ENCODE data around the gene OR5K2. TPM values are rescaled to one million over a fixed set of nuclear protein-coding genes. Genes with fewer than 3 reads are reported as not detected.

The OR5K2 gene
- total and polyA plus RNA-seq, 10 of the 15 experiments (the other 5 are each of a cell fraction or from before 2014, with no cell fraction given), result 0.12 TPM; not detected in 9

GRCh38 chr3:98540346-98540745 lies 42.9 kb downstream of the OR5K2 start (continued):
- TF ChIP-seq HSF1 (IDR thresholded peaks at IDR 0.05; ENCODE audit: low read depth, low read length) (no peak), ZNF207 (IDR thresholded peaks at IDR 0.05; ENCODE audit: borderline replicate concordance) (no peak), WRNIP1 (IDR thresholded peaks at IDR 0.05; ENCODE audit: borderline replicate concordance, low read depth, low read length) (no peak), MYC (IDR thresholded peaks at IDR 0.05; ENCODE audit: insufficient read depth, insufficient read length, insufficient replicate concordance, low read length, severe bottlenecking) (no peak), FOXK2 (IDR thresholded peaks at IDR 0.05) (no peak), TCF7 (IDR thresholded peaks at IDR 0.05; ENCODE audit: borderline replicate concordance) (peak; percentile 37; the same call in 1 of the 2 replicates), ZNF274 (IDR thresholded peaks at IDR 0.05; ENCODE audit: insufficient read depth, insufficient read length) (no peak), NR2C2 (IDR thresholded peaks at IDR 0.05; ENCODE audit: borderline replicate concordance, control insufficient read depth, insufficient read length, low read depth) (no peak), MXI1 (IDR thresholded peaks at IDR 0.05; ENCODE audit: low read depth, low read length) (peak; percentile 79), TBL1XR1 (IDR thresholded peaks at IDR 0.05; ENCODE audit: low read depth, low read length) (peak; percentile 88), ZBTB11 (CRISPR knock-in tag; IDR thresholded peaks at IDR 0.05) (no peak), POU2F2 (IDR thresholded peaks at IDR 0.05; ENCODE audit: borderline replicate concordance, low read depth, low read length) (peak; percentile 83; the same call in 2 of the 3 replicates)
- TF ChIP-seq, protein P1, sequence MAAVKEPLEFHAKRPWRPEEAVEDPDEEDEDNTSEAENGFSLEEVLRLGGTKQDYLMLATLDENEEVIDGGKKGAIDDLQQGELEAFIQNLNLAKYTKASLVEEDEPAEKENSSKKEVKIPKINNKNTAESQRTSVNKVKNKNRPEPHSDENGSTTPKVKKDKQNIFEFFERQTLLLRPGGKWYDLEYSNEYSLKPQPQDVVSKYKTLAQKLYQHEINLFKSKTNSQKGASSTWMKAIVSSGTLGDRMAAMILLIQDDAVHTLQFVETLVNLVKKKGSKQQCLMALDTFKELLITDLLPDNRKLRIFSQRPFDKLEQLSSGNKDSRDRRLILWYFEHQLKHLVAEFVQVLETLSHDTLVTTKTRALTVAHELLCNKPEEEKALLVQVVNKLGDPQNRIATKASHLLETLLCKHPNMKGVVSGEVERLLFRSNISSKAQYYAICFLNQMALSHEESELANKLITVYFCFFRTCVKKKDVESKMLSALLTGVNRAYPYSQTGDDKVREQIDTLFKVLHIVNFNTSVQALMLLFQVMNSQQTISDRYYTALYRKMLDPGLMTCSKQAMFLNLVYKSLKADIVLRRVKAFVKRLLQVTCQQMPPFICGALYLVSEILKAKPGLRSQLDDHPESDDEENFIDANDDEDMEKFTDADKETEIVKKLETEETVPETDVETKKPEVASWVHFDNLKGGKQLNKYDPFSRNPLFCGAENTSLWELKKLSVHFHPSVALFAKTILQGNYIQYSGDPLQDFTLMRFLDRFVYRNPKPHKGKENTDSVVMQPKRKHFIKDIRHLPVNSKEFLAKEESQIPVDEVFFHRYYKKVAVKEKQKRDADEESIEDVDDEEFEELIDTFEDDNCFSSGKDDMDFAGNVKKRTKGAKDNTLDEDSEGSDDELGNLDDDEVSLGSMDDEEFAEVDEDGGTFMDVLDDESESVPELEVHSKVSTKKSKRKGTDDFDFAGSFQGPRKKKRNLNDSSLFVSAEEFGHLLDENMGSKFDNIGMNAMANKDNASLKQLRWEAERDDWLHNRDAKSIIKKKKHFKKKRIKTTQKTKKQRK (IDR thresholded peaks at IDR 0.05; ENCODE audit: low read depth, low read length), result no peak
- TF ChIP-seq, protein P2, sequence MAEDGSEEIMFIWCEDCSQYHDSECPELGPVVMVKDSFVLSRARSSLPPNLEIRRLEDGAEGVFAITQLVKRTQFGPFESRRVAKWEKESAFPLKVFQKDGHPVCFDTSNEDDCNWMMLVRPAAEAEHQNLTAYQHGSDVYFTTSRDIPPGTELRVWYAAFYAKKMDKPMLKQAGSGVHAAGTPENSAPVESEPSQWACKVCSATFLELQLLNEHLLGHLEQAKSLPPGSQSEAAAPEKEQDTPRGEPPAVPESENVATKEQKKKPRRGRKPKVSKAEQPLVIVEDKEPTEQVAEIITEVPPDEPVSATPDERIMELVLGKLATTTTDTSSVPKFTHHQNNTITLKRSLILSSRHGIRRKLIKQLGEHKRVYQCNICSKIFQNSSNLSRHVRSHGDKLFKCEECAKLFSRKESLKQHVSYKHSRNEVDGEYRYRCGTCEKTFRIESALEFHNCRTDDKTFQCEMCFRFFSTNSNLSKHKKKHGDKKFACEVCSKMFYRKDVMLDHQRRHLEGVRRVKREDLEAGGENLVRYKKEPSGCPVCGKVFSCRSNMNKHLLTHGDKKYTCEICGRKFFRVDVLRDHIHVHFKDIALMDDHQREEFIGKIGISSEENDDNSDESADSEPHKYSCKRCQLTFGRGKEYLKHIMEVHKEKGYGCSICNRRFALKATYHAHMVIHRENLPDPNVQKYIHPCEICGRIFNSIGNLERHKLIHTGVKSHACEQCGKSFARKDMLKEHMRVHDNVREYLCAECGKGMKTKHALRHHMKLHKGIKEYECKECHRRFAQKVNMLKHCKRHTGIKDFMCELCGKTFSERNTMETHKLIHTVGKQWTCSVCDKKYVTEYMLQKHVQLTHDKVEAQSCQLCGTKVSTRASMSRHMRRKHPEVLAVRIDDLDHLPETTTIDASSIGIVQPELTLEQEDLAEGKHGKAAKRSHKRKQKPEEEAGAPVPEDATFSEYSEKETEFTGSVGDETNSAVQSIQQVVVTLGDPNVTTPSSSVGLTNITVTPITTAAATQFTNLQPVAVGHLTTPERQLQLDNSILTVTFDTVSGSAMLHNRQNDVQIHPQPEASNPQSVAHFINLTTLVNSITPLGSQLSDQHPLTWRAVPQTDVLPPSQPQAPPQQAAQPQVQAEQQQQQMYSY (CRISPR knock-in tag; IDR thresholded peaks at IDR 0.05), result no peak

All from GM12878 (cell line).